ENCODE measurements around the gene OTOGL. TPM values are rescaled to one million over a fixed set of nuclear protein-coding genes. Genes with fewer than 3 reads are reported as not detected.

The OTOGL gene
- total RNA-seq, 4 donors from 2014 or later: 0.03 to 0.10 (median 0.04) TPM; not detected in 1

DNA sequence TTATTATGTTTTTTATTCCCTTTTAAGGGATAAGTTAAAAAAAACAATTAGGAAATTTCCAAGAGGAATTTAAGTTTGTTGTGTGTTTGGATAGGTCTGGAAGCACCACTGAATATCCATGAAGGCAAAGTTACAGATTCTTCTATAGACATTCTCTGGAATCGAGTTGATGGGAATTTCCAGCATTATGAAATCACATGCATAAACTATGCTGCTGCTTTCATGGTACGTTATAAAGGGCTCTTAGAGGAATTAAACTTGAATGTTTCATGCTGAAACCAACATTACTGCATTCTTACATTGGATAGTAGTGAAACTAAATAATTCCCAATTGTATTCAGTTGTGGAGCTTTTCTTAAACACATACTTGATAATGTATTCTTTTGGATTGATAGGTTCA is 323.2 kb downstream of the OTOGL start:
- Histone ChIP-seq H3K36me3 (no peaks in the 10 kb centered on the region), H3K4me1 (peaks cover 11 to 13% of the 10 kb centered on the region in 2 donors), H3K27me3 (no peaks in the 10 kb centered on the region), H3K4me3 (no peak overlapping the region), H3K9me3 (no peaks in the 10 kb centered on the region), H3K27ac (no peak overlapping the region)
- intact Hi-C loops (cut with DNase I; ENCODE audit: low total_unique reads) (no loop called here), in situ Hi-C loops (cut with MboI; ENCODE audit: low sequenced_read_pairs in 4 of 4) (loop anchor here in 2 of 4 donors (25.0 kb wide), 2 partner anchors 340 to 840 kb away; no protein-coding TSS in a partner anchor)
- DNase-seq: no peak
- no peak for ATAC-seq
- TF ChIP-seq, protein P1, sequence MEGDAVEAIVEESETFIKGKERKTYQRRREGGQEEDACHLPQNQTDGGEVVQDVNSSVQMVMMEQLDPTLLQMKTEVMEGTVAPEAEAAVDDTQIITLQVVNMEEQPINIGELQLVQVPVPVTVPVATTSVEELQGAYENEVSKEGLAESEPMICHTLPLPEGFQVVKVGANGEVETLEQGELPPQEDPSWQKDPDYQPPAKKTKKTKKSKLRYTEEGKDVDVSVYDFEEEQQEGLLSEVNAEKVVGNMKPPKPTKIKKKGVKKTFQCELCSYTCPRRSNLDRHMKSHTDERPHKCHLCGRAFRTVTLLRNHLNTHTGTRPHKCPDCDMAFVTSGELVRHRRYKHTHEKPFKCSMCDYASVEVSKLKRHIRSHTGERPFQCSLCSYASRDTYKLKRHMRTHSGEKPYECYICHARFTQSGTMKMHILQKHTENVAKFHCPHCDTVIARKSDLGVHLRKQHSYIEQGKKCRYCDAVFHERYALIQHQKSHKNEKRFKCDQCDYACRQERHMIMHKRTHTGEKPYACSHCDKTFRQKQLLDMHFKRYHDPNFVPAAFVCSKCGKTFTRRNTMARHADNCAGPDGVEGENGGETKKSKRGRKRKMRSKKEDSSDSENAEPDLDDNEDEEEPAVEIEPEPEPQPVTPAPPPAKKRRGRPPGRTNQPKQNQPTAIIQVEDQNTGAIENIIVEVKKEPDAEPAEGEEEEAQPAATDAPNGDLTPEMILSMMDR (IDR thresholded peaks at IDR 0.05 in 4 of 5, conservative IDR thresholded peaks at IDR 0.05 in 1 of 5): no peak
- no peak for TF ChIP-seq POLR2A (IDR thresholded peaks at IDR 0.05)

Other genes starting within 250 kb of the OTOGL start
- 10 to 100 TPM; 38.0 to 65.7 (median 47.2) TPM for gene PPP1R12A, start 164.4 kb upstream of the OTOGL start, total RNA-seq